ENCODE measurements around the gene YJEFN3.

The YJEFN3 gene

GRCh38 chr19:19558055-19558454 lies 29.3 kb downstream of the YJEFN3 start:
- no peak for ATAC-seq

GRCh38 chr19:19558636-19559035 lies 29.9 kb downstream of the YJEFN3 start:
- ATAC-seq, result no peak

- ATAC-seq, result no peak
Measured at GRCh38 chr19:19559931-19560330, 31.2 kb downstream of the YJEFN3 start.

GRCh38 chr19:19561946-19562664 lies 33.4 kb downstream of the YJEFN3 start:
- ATAC-seq, result no peak

- peak; percentile 60 to 62 for ATAC-seq
Measured at GRCh38 chr19:19562665-19563347, 34.1 kb downstream of the YJEFN3 start.

- peak; percentile 4 to 22 for ATAC-seq
Measured at GRCh38 chr19:19563348-19563848, 34.7 kb downstream of the YJEFN3 start.

GRCh38 chr19:19566306-19566705 lies 37.6 kb downstream of the YJEFN3 start:
- no peak for ATAC-seq

GRCh38 chr19:19567391-19567790 lies 38.7 kb downstream of the YJEFN3 start:
- no peak for ATAC-seq

GRCh38 chr19:19568802-19569756 lies 40.4 kb downstream of the YJEFN3 start:
- no peak for ATAC-seq

- ATAC-seq, result no peak
Measured at GRCh38 chr19:19570571-19570970, 41.9 kb downstream of the YJEFN3 start.

- ATAC-seq, result no peak
Measured at GRCh38 chr19:19571071-19571786, 42.5 kb downstream of the YJEFN3 start.

- no peak for ATAC-seq
Measured at GRCh38 chr19:19575411-19575810, 46.7 kb downstream of the YJEFN3 start.

GRCh38 chr19:19578252-19578651 lies 49.5 kb downstream of the YJEFN3 start:
- no peak for ATAC-seq

GRCh38 chr19:19579533-19580361 lies 51.0 kb downstream of the YJEFN3 start:
- ATAC-seq, result peak in 1 of 2 donors; percentile 46

GRCh38 chr19:19580418-19580817 lies 51.7 kb downstream of the YJEFN3 start:
- no peak for ATAC-seq

GRCh38 chr19:19581391-19581790 lies 52.7 kb downstream of the YJEFN3 start:
- no peak for ATAC-seq

GRCh38 chr19:19582471-19582870 lies 53.8 kb downstream of the YJEFN3 start:
- no peak for ATAC-seq

GRCh38 chr19:19584356-19584755 lies 55.6 kb downstream of the YJEFN3 start:
- ATAC-seq, result no peak

All from activated CD4-positive, CD25-positive, alpha-beta regulatory T cell treated with anti-CD3 and anti-CD28 coated beads, Interleukin-2, amount 50 U/mL, for 24 hours (primary cell).